Body of pancreas (tissue), 4 donors: ENCODE results near the gene DHRS11. TPM values are rescaled to one million over a fixed set of nuclear protein-coding genes. Genes with fewer than 3 reads are reported as not detected.

Experiments
- ATAC-seq: fragments of 150-250 bp; one replicate; pipeline ENCODE4 v1.9.1; 2016
- DNase-seq, 4 donors: peaks; one replicate each; pipeline ENCODE4 v3.0.0-alpha.2; 2019
- H3K27ac ChIP-seq, 4 donors: fragments of 200-600 bp; sonication (generic); 1 replicate in 3 of 4; 2 replicates in 1 of 4; pipeline versions ENCODE4 v1.5.1 to v1.6.1; 2016 to 2019; ENCODE audit warnings: mild to moderate bottlenecking in 1 of 4, mixed read lengths in 1 of 4, moderate library complexity in 1 of 4
- H3K27me3 ChIP-seq, 2 donors: fragments of 200-600 bp; sonication (generic); one replicate each; pipeline ENCODE4 v1.6.0; 2016; ENCODE audit warnings: mild to moderate bottlenecking in 1 of 2
- H3K36me3 ChIP-seq, 2 donors: fragments of 200-600 bp; sonication (generic); replicated peaks in 1 of 2; 2 replicates each; pipeline ENCODE4 v1.5.1; 2016; ENCODE audit warnings: low read depth in 2 of 2; ENCODE audit not compliant: insufficient read depth in 1 of 2
- H3K4me1 ChIP-seq: fragments of 200-600 bp; sonication (generic); one replicate; pipeline ENCODE4 v1.6.0; 2016
- H3K4me3 ChIP-seq, 2 donors: fragments of 200-600 bp; sonication (generic); 1 replicate in 1 of 2; 2 replicates in 1 of 2; pipeline ENCODE4 v1.5.1; 2016 to 2019
- H3K9me3 ChIP-seq, 3 donors: fragments of 200-600 bp; sonication (generic); 1 replicate in 2 of 3; 2 replicates in 1 of 3; pipeline ENCODE4 v1.5.1; 2016
- CTCF ChIP-seq, 7 experiments: fragments of 450-650 bp in 4 of 7; fragments of 200-600 bp in 3 of 7; sonication (generic) in 3 of 7; IDR thresholded peaks; one replicate each; pipeline ENCODE4 v1.5.1; 2016 to 2019; ENCODE audit warnings: antibody characterized with exemption in 7 of 7
- POLR2A ChIP-seq, 3 donors: fragments of 450-650 bp; IDR thresholded peaks; one replicate each; pipeline ENCODE4 v1.6.1; 2016; ENCODE audit warnings: antibody characterized with exemption in 3 of 3, mild to moderate bottlenecking in 2 of 3
- WGBS, 2 donors: methylation state at CpG; one replicate each; pipeline ENCODE4 v1.1.5; 2017; 5-methylcytosine and 5-hydroxymethylcytosine counted together
- intact Hi-C: fragments of 100-400 bp; cut with DNase I; formaldehyde crosslinking; loops from one replicate; pipeline ENCODE4 v1.15.1; 2023
- total RNA-seq, 2 donors: library from RNA; depleted of rRNA; stranded (reverse); fragments of >200 nt; gene quantifications; one replicate each; pipeline ENCODE4 v1.1.0, GENCODE V29; 2016

The DHRS11 gene
- total RNA-seq, 2 donors from 2014 or later: 7.0 to 16.5 TPM

- DNase-seq (no peak), ATAC-seq (no peak)
- peaks cover 25% of the 10 kb centered on the region for H3K4me1 ChIP-seq
- intact Hi-C loops: loop anchor here (10.0 kb wide), 1 partner anchor 48 kb away; the partner anchor contains the start of gene GGNBP2
- H3K27me3 ChIP-seq: no peaks in the 10 kb centered on the region
- peaks cover 2 to 6% of the 10 kb centered on the region in 2 donors for H3K36me3 ChIP-seq
- TF ChIP-seq POLR2A (IDR thresholded peaks at IDR 0.05): no peak
- TF ChIP-seq CTCF (IDR thresholded peaks at IDR 0.05): no peak
- H3K4me3 ChIP-seq: peak overlapping the region in 1 of 2 donors; percentile 91
- H3K9me3 ChIP-seq: no peaks in the 10 kb centered on the region
- no peak overlapping the region for H3K27ac ChIP-seq
- WGBS, 2 donors: 21 to 37% methylated on average over 4 of the region's 4 CpGs
Measured at GRCh38 chr17:36592716-36593321, 1.1 kb downstream of the DHRS11 start.

DNA sequence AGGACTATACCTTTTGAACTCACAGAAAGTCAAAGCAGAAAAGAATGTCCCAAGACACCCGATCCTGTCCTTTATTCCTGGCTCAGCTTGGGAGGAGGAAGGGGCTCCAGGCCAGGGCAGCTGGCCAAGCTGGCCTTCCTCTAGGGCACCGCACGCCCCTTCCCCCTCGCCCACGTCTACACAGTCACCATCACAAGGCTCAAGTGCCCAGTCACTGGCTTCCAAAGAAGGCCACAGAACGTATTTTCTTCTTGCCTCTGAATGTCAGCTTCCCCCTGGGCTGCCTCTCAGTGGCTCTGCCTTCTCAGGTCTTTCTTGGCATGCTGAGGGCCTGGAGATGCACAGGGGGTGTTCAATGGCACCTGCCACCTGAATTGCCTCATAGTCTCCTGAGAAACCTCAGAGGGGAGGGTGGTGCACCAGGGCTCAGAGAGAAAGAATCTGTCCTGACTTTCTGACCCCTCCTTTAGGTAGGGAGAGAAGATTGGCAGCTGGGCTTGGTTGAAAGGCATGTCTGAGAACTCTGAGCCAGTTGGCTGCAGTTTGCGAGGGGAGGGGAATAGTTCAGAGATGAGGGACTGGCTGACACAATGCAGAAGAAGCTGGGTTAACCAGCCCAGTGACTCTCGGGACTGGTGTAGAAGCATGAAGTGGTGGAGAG, 2.1 kb downstream of the DHRS11 start:
- Histone ChIP-seq H3K27me3 (no peaks in the 10 kb centered on the region), H3K9me3 (no peaks in the 10 kb centered on the region), H3K4me3 (no peak overlapping the region), H3K4me1 (peaks cover 25% of the 10 kb centered on the region), H3K36me3 (peaks cover 0 to 6% of the 10 kb centered on the region in 2 donors), H3K27ac (no peak overlapping the region)
- ATAC-seq (no peak), DNase-seq (no peak)
- TF ChIP-seq CTCF (IDR thresholded peaks at IDR 0.05) (no peak), POLR2A (IDR thresholded peaks at IDR 0.05) (no peak)
- 68 to 75% methylated on average over 8 of the region's 8 CpGs for WGBS, 2 donors
- intact Hi-C loops: loop anchor here (10.0 kb wide), 1 partner anchor 49 kb away; the partner anchor contains the start of gene GGNBP2

GRCh38 chr17:36594626-36595401, 3.1 kb downstream of the DHRS11 start:
- Histone ChIP-seq H3K4me1 (peaks cover 25% of the 10 kb centered on the region), H3K27me3 (no peaks in the 10 kb centered on the region), H3K4me3 (no peak overlapping the region), H3K9me3 (no peaks in the 10 kb centered on the region), H3K36me3 (no peaks in the 10 kb centered on the region), H3K27ac (no peak overlapping the region)
- WGBS, 2 donors: 65 to 72% methylated on average over 10 to 13 of the region's 13 CpGs
- no peak for TF ChIP-seq POLR2A (IDR thresholded peaks at IDR 0.05)
- no peak for TF ChIP-seq CTCF (IDR thresholded peaks at IDR 0.05)
- intact Hi-C loops: loop anchor here (10.0 kb wide), 1 partner anchor 50 kb away; the partner anchor contains the start of gene GGNBP2
- DNase-seq: no peak
- no peak for ATAC-seq

DNA sequence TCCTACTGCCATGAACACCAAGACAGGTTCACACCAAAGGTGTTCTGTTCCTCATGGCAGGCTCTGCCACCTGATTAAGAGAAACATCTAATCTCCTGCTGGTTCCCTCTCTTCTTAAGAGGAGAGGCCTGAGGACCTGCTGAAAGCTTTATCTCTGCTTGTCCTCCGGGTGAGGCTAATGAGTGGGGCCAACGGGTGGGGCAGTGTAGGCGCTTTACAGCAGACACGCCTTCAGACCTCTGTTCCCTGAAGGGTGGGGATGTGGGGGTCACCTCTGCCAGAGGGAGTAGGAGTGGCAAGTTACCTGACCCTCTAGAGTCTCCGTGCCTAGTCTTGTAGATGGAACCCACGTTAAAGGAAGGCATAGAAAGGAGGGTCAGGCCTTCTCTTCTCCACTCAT, 5.5 kb downstream of the DHRS11 start:
- intact Hi-C loops: loop anchor here (10.0 kb wide), 1 partner anchor 52 kb away; the partner anchor contains the start of gene GGNBP2
- no peak overlapping the region for H3K27ac ChIP-seq
- WGBS, 2 donors: 82 to 84% methylated on average over 6 of the region's 6 CpGs

More for the DNA sequence above, 5.5 kb downstream of the DHRS11 start:
- Histone ChIP-seq H3K36me3 (no peaks in the 10 kb centered on the region), H3K27me3 (no peaks in the 10 kb centered on the region), H3K4me1 (peaks cover 27% of the 10 kb centered on the region), H3K4me3 (no peak overlapping the region), H3K9me3 (no peaks in the 10 kb centered on the region)
- no peak for ATAC-seq
- no peak for TF ChIP-seq POLR2A (IDR thresholded peaks at IDR 0.05)
- TF ChIP-seq CTCF (IDR thresholded peaks at IDR 0.05): no peak
- no peak for DNase-seq
